Activated naive CD8-positive, alpha-beta T cell (primary cell): ENCODE data around the gene FAM114A2.

Experiments
- H3K27ac Mint-ChIP-seq: one replicate; pipeline ENCODE4 v1.8.0; 2021; ENCODE audit warnings: mixed read lengths
- H3K27me3 Mint-ChIP-seq: one replicate; pipeline ENCODE4 v1.8.0; 2021; ENCODE audit warnings: mixed read lengths
- H3K36me3 Mint-ChIP-seq: one replicate; pipeline ENCODE4 v1.8.0; 2021; ENCODE audit warnings: mixed read lengths
- H3K4me1 Mint-ChIP-seq: one replicate; pipeline ENCODE4 v1.8.0; 2021; ENCODE audit warnings: low read depth, mixed read lengths
- H3K4me3 Mint-ChIP-seq: one replicate; pipeline ENCODE4 v1.8.0; 2021; ENCODE audit warnings: mild to moderate bottlenecking, mixed read lengths
- H3K9me3 Mint-ChIP-seq: one replicate; pipeline ENCODE4 v1.8.0; 2021; ENCODE audit warnings: low read depth, mixed read lengths

FAM114A2 gene

DNA sequence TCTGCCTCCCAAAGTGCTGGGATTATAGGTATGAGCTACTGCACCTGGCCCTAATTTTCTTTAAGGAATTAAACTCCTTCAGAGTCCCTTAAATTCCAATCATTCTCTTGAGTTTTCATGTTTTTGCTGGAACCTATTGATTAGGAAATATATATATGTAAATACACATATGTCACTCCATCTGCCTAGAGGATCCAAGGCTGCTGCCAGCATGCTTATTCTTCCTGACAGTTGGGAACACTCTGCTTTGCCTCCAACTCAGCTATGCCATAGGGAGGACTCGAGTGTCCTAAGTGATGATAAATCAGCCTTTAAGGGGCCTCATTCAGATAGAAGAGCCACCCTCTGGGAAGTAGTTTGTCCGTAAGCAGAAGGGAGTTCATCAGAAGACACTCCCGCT lies 21.9 kb upstream of the FAM114A2 start:
- no peak overlapping the region for H3K4me3 Mint-ChIP-seq
- peaks cover 5% of the 10 kb centered on the region for H3K36me3 Mint-ChIP-seq
- no peaks in the 10 kb centered on the region for H3K27me3 Mint-ChIP-seq
- no peaks in the 10 kb centered on the region for H3K9me3 Mint-ChIP-seq
- no peak overlapping the region for H3K27ac Mint-ChIP-seq
- H3K4me1 Mint-ChIP-seq, result peaks cover 22% of the 10 kb centered on the region

GRCh38 chr5:154059583-154059982 lies 20.9 kb upstream of the FAM114A2 start:
- H3K36me3 Mint-ChIP-seq, result peaks cover 10% of the 10 kb centered on the region
- no peak overlapping the region for H3K4me3 Mint-ChIP-seq
- H3K9me3 Mint-ChIP-seq, result no peaks in the 10 kb centered on the region
- peak overlapping the region; percentile 28 for H3K27ac Mint-ChIP-seq
- H3K4me1 Mint-ChIP-seq, result peaks cover 22% of the 10 kb centered on the region
- no peaks in the 10 kb centered on the region for H3K27me3 Mint-ChIP-seq

DNA sequence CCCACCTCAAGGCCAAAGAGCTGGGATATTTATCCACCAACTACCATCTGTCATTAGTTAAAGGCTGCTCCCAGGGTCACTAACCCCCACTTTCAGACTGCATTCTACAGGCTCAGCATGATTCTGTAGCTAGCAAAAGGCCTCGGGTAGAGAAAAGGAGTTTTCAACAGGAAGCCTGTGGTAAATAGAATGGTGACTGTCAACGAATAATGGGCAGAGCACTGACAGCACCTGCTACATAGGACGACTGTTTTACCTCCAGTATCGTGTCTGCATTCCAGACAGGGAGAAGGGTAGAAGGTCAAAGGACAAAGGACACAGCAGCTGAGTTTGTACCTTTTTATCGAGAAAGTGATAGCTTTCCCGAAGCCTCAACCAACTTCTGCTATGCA lies 20.3 kb upstream of the FAM114A2 start:
- Mint-ChIP-seq H3K4me3 (no peak overlapping the region), H3K4me1 (peaks cover 23% of the 10 kb centered on the region)

DNA sequence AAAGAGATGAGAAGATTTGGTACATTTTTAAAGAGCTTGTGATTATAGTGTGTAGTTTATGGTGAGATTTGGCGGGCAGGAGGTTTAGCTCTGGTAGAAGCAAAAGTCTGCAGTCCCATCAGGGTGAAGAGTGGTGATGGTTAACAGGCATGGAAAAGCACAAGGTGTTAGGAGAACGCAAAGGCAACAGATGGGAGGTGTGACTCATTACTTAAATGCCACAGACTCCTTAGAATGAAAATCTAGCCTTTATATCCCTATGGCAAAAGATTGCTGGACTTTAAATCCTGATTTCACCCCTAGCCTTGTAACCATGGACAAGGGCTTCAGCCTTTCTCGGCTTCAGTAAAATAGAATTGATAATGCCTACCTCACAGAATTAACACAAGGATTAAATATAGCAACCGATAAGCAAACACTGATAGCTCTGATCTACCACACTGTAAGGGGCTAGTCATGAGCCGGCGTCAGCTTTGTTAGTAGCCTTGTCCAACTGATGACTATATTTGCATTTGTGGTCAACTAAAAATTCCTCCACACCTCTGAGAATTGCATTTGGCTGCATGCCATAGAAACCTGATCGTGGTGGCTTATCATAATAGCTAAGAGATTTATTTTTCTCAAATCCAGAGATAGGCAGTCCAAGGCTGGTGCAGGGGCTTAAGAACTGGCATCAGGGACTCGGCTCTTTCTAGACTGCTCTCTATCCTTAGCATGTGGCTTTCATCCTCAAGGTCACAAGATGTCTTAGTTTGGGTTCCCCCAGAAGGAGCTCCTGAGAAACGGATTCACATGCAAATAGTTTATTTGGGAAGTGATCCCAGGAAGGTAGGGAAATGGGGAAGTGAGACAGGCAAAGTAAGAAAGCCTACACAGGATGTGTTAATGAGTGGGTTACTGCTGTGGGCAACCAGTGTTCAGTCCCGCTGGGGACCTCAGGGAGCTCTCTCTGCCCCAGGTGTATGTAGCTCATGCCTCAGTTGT lies 19.6 kb upstream of the FAM114A2 start:
- no peaks in the 10 kb centered on the region for H3K27me3 Mint-ChIP-seq
- H3K36me3 Mint-ChIP-seq, result peaks cover 17% of the 10 kb centered on the region
- H3K9me3 Mint-ChIP-seq, result no peaks in the 10 kb centered on the region
- no peak overlapping the region for H3K4me3 Mint-ChIP-seq
- peak overlapping the region; percentile 38 for H3K27ac Mint-ChIP-seq
- H3K4me1 Mint-ChIP-seq, result peaks cover 23% of the 10 kb centered on the region

More for the DNA sequence above, 20.3 kb upstream of the FAM114A2 start:
- H3K9me3 Mint-ChIP-seq, result no peaks in the 10 kb centered on the region
- H3K27ac Mint-ChIP-seq, result no peak overlapping the region
- peaks cover 12% of the 10 kb centered on the region for H3K36me3 Mint-ChIP-seq
- no peaks in the 10 kb centered on the region for H3K27me3 Mint-ChIP-seq

- Mint-ChIP-seq H3K4me1 (peaks cover 36% of the 10 kb centered on the region), H3K4me3 (no peak overlapping the region), H3K36me3 (peaks cover 30% of the 10 kb centered on the region)
These were observed 16.5 kb upstream of the FAM114A2 start for GRCh38 chr5:154055201-154055600.

GRCh38 chr5:154053468-154053867 lies 14.8 kb upstream of the FAM114A2 start:
- no peaks in the 10 kb centered on the region for H3K27me3 Mint-ChIP-seq
- H3K4me1 Mint-ChIP-seq, result peaks cover 34% of the 10 kb centered on the region
- H3K4me3 Mint-ChIP-seq, result no peak overlapping the region
- no peaks in the 10 kb centered on the region for H3K9me3 Mint-ChIP-seq
- H3K27ac Mint-ChIP-seq, result no peak overlapping the region
- peaks cover 38% of the 10 kb centered on the region for H3K36me3 Mint-ChIP-seq

More at GRCh38 chr5:154055201-154055600, 16.5 kb upstream of the FAM114A2 start:
- Mint-ChIP-seq H3K9me3 (no peaks in the 10 kb centered on the region), H3K27ac (no peak overlapping the region), H3K27me3 (no peaks in the 10 kb centered on the region)

GRCh38 chr5:154049636-154050035 lies 10.9 kb upstream of the FAM114A2 start:
- Mint-ChIP-seq H3K36me3 (peaks cover 35% of the 10 kb centered on the region), H3K9me3 (no peaks in the 10 kb centered on the region)

DNA sequence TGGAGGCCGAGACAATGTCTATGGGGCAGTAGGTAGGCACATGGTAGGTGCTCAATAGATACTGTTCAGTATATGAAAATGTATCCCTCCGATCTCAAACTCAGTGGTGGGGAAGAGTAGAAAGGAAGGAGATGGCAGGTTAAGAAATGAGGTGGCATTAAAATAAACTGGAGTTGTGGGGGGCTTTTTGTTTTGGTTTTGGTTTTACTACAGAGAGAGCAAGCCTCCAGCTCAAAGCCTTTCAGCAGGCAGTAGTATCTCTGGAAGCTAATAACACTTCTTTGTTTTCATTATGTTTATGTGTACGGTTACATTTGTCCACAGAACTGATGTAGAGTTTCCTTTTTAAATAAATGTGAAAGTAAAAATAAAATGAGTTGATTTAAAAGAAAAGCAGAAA lies 8.6 kb upstream of the FAM114A2 start:
- H3K9me3 Mint-ChIP-seq, result no peaks in the 10 kb centered on the region
- H3K4me1 Mint-ChIP-seq, result peaks cover 62% of the 10 kb centered on the region
- H3K27me3 Mint-ChIP-seq, result no peaks in the 10 kb centered on the region
- H3K27ac Mint-ChIP-seq, result peak overlapping the region; percentile 66
- H3K4me3 Mint-ChIP-seq, result no peak overlapping the region
- peaks cover 21% of the 10 kb centered on the region for H3K36me3 Mint-ChIP-seq

More at GRCh38 chr5:154049636-154050035, 10.9 kb upstream of the FAM114A2 start:
- H3K4me1 Mint-ChIP-seq, result peaks cover 47% of the 10 kb centered on the region
- no peaks in the 10 kb centered on the region for H3K27me3 Mint-ChIP-seq
- H3K27ac Mint-ChIP-seq, result no peak overlapping the region
- no peak overlapping the region for H3K4me3 Mint-ChIP-seq

DNA sequence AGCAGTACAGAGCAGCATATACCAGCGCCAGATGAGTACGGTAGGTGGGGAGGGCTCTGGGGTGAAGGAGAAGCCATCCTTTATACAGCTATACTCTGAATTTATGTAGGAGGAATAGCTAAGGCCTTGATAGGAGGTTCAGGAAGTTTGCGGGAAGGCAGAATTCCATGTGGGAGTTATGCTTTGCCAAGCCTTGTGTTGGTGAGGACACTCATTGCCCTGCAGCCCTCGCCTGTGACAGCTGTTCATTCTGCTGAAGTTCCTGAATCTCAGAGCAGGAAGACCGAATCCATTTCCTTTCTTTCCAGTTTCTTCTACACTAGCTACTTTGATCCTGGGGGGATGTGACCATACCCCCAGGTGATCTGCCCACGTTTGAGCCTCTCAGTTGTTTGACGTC lies 7.8 kb upstream of the FAM114A2 start:
- Mint-ChIP-seq H3K27me3 (no peaks in the 10 kb centered on the region), H3K4me3 (no peak overlapping the region), H3K9me3 (no peaks in the 10 kb centered on the region), H3K36me3 (peaks cover 18% of the 10 kb centered on the region), H3K4me1 (peaks cover 64% of the 10 kb centered on the region), H3K27ac (peak overlapping the region; percentile 2)

- H3K4me3 Mint-ChIP-seq, result no peak overlapping the region
- no peak overlapping the region for H3K27ac Mint-ChIP-seq
- no peaks in the 10 kb centered on the region for H3K27me3 Mint-ChIP-seq
- no peaks in the 10 kb centered on the region for H3K9me3 Mint-ChIP-seq
- peaks cover 5% of the 10 kb centered on the region for H3K36me3 Mint-ChIP-seq
- peaks cover 70% of the 10 kb centered on the region for H3K4me1 Mint-ChIP-seq
These were observed 5.9 kb upstream of the FAM114A2 start for GRCh38 chr5:154044581-154044980.

DNA sequence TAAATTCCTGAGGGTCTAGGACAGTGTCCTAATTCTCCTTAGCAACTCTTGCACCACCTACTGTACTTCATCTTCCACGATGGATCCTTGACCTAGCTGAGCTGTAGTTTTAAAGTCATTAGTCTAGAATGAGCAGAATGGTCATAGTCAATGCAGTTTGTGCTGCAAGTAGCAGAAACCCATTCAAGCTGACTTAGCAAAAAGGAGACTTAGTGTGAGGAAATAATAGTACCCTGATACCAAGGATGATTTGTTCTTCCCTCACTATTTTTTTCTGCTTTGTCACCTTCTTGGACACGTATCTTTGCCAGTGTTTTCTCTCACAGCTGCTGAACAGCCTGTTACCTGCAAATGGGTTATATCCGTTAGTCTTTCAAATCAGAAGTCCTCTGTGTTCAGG lies 5.4 kb upstream of the FAM114A2 start:
- Mint-ChIP-seq H3K27ac (no peak overlapping the region), H3K36me3 (peaks cover 2% of the 10 kb centered on the region), H3K4me1 (peaks cover 71% of the 10 kb centered on the region), H3K4me3 (no peak overlapping the region), H3K9me3 (no peaks in the 10 kb centered on the region), H3K27me3 (no peaks in the 10 kb centered on the region)

DNA sequence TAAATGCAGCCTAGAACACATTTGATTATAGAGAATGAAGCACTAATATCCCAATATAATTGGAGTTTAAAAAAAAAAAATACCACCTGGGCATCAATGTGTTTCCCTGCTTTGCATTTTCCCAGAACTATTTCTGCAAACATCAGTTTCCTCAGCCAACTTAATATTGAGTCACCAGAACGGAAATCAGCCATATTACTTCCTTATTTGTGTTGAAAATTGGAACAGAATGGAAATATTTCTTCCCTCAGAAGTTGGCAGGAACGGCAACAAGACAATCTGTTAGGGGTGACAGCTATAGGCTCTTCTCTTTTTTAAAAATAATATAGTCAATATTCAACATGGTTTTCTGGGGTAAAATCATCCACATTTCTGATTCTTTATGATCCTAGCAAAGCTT lies 4.1 kb upstream of the FAM114A2 start:
- no peak overlapping the region for H3K4me3 Mint-ChIP-seq
- H3K36me3 Mint-ChIP-seq, result peaks cover 2% of the 10 kb centered on the region
- H3K27ac Mint-ChIP-seq, result no peak overlapping the region
- no peaks in the 10 kb centered on the region for H3K27me3 Mint-ChIP-seq
- H3K9me3 Mint-ChIP-seq, result no peaks in the 10 kb centered on the region
- peaks cover 70% of the 10 kb centered on the region for H3K4me1 Mint-ChIP-seq

GRCh38 chr5:154039458-154039829 lies 734 bp upstream of the FAM114A2 start:
- H3K27ac Mint-ChIP-seq, result peak overlapping the region; percentile 88
- H3K36me3 Mint-ChIP-seq, result peaks cover 2% of the 10 kb centered on the region
- H3K9me3 Mint-ChIP-seq, result no peaks in the 10 kb centered on the region
- no peaks in the 10 kb centered on the region for H3K27me3 Mint-ChIP-seq
- peak overlapping the region; percentile 93 for H3K4me3 Mint-ChIP-seq
- peaks cover 70% of the 10 kb centered on the region for H3K4me1 Mint-ChIP-seq

DNA sequence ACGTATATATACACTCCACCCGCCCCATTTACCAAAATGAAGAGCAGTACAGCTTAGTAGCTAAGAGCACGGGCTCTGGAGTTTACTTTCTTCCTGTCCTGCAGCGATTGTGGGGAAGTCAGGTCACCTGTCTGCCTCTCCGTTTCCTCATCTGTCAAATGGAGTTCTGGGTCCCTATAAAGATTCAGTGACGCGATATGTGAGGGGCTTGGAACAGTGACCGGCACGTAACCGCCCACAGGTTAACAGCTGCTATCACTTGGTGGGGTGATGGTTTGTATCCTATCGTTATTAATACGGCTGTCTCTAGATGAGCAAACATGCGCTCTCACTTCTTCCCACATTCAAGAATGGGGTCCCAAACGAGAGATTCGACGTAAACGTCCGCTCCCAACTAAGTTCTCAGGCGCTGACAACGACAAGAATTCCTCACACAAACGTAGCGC lies 426 bp downstream of the FAM114A2 start:
- Mint-ChIP-seq H3K27me3 (no peaks in the 10 kb centered on the region), H3K27ac (peak overlapping the region; percentile 88), H3K4me3 (peak overlapping the region; percentile 93), H3K4me1 (peaks cover 61% of the 10 kb centered on the region), H3K9me3 (no peaks in the 10 kb centered on the region), H3K36me3 (peaks cover 5% of the 10 kb centered on the region)

DNA sequence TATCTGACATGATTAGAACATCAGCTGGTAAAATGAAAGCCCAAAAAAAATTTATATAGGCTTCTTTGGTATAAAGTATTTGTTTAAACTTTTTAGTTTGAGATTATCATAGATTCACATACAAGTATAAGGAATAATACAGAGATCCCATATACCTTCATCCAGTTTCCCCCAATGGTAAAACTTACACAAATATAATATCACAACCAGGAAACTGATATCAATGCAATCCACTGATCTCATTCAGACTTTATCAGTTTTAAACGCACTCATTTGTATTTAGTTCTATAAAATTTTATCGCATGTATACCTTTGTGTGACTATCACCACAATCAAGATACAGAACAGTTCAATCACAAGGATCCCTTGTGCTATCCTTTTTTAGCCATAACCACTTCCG lies 3.8 kb downstream of the FAM114A2 start:
- H3K27ac Mint-ChIP-seq, result no peak overlapping the region
- H3K9me3 Mint-ChIP-seq, result no peaks in the 10 kb centered on the region
- H3K4me1 Mint-ChIP-seq, result peaks cover 41% of the 10 kb centered on the region
- H3K27me3 Mint-ChIP-seq, result no peaks in the 10 kb centered on the region
- no peak overlapping the region for H3K4me3 Mint-ChIP-seq
- H3K36me3 Mint-ChIP-seq, result peaks cover 14% of the 10 kb centered on the region
